ENCODE measurements around the gene MESD.

DNA sequence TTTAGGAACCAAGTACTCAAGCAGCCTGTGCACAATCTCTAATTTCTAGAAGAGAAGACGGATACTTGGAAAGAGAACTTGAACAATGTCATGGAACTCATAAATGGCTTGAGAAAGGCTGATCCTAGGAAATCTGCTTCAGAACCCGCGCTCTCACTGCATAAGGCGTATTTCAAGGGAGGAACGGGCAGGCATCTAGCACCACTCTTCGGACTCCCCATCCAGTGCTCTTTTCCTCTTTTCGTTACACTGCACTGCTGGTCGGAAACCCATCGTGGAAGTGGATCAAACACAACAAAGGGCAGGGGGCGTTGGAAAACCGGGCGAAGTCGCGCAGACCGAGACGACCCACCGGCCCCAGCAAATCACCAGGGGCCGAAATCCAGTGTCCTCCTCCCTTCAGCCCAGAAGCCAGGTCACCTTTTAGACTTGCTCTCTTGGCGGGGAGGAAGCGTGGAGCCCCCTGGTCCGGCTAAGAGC is 10.6 kb upstream of the MESD start:
- TF ChIP-seq, protein P1, sequence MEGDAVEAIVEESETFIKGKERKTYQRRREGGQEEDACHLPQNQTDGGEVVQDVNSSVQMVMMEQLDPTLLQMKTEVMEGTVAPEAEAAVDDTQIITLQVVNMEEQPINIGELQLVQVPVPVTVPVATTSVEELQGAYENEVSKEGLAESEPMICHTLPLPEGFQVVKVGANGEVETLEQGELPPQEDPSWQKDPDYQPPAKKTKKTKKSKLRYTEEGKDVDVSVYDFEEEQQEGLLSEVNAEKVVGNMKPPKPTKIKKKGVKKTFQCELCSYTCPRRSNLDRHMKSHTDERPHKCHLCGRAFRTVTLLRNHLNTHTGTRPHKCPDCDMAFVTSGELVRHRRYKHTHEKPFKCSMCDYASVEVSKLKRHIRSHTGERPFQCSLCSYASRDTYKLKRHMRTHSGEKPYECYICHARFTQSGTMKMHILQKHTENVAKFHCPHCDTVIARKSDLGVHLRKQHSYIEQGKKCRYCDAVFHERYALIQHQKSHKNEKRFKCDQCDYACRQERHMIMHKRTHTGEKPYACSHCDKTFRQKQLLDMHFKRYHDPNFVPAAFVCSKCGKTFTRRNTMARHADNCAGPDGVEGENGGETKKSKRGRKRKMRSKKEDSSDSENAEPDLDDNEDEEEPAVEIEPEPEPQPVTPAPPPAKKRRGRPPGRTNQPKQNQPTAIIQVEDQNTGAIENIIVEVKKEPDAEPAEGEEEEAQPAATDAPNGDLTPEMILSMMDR (IDR thresholded peaks at IDR 0.05): no peak
- no peak for TF ChIP-seq POLR2A (IDR thresholded peaks at IDR 0.05)

Measured in right lobe of liver (tissue), 4 donors.